ENCODE results near the gene C12orf76. TPM values are rescaled to one million over a fixed set of nuclear protein-coding genes. Genes with fewer than 3 reads are reported as not detected.

C12orf76 gene
- polyA plus RNA-seq, 2 of the 4 experiments (the other 2 are of a cell fraction) = 13.3 to 22.6 TPM

GRCh38 chr12:110047297-110047940, 903 bp downstream of the C12orf76 start:
- no peak for TF ChIP-seq CEBPB (IDR thresholded peaks at IDR 0.05)
- no peak for TF ChIP-seq JUN (IDR thresholded peaks at IDR 0.05)
- no peak for TF ChIP-seq HOXB5 (CRISPR knock-in tag; IDR thresholded peaks at IDR 0.05)
- TF ChIP-seq TP53 (CRISPR knock-in tag; IDR thresholded peaks at IDR 0.05) = no peak
- no peak for TF ChIP-seq MAZ (IDR thresholded peaks at IDR 0.05; ENCODE audit: borderline replicate concordance, low read depth, low read length)
- no peak for TF ChIP-seq HOXB13 (CRISPR knock-in tag; IDR thresholded peaks at IDR 0.05; ENCODE audit: low read depth)
- TF ChIP-seq CHD4 (IDR thresholded peaks at IDR 0.05; ENCODE audit: borderline replicate concordance) = no peak
- TF ChIP-seq HDAC2 (IDR thresholded peaks at IDR 0.05) = no peak
- TF ChIP-seq SMC3 (IDR thresholded peaks at IDR 0.05) = no peak
- TF ChIP-seq E2F6 (IDR thresholded peaks at IDR 0.05; ENCODE audit: borderline replicate concordance, low read depth) = no peak
- TF ChIP-seq ZNF302 (CRISPR knock-in tag; IDR thresholded peaks at IDR 0.05) = no peak
- no peak for TF ChIP-seq SREBF2 (IDR thresholded peaks at IDR 0.05)
- TF ChIP-seq CBX8 (IDR thresholded peaks at IDR 0.05) = no peak
- no peak for TF ChIP-seq CTCF (IDR thresholded peaks at IDR 0.05)
- no peak for TF ChIP-seq FOSL2 (IDR thresholded peaks at IDR 0.05)
- no peak for TF ChIP-seq FOSL2 (CRISPR knock-in tag; IDR thresholded peaks at IDR 0.05)
- TF ChIP-seq REST (IDR thresholded peaks at IDR 0.05) = no peak
- TF ChIP-seq EHF (CRISPR knock-in tag; IDR thresholded peaks at IDR 0.05) = no peak
- no peak for TF ChIP-seq MAX (IDR thresholded peaks at IDR 0.05)
- WGBS (ENCODE audit: missing lambda C conversion rate) = 62% methylated on average over 14 of the region's 14 CpGs
- DNase-seq (ENCODE audit: low read depth in 1 of 2, low spot score in 1 of 2) (no peak), FAIRE-seq (no peak), ATAC-seq (peak in 1 of 2 experiments; percentile 8; a peak in 2 of 6 replicates)
- peak overlapping the region; percentile 89 to 94 for H3K27ac ChIP-seq
- H3K4me1 ChIP-seq = peaks cover 34% of the 10 kb centered on the region
- H3K9me3 ChIP-seq = no peaks in the 10 kb centered on the region
- H3K4me3 ChIP-seq = peak overlapping the region; percentile 86
- H3K4me2 ChIP-seq = peak overlapping the region; percentile 92
- POLR2A ChIA-PET = no interaction called here
- CTCF ChIA-PET = interaction anchor here (0.8 to 1.5 kb wide), 2 partner anchors 9 to 52 kb away, joined by 4 read pairs; no protein-coding TSS in a partner anchor

GRCh38 chr12:110046451-110047187, 1.7 kb downstream of the C12orf76 start:
- WGBS (ENCODE audit: missing lambda C conversion rate) = 86% methylated on average over 8 of the region's 8 CpGs
- H3K4me1 ChIP-seq = peaks cover 42% of the 10 kb centered on the region
- ATAC-seq (no peak), FAIRE-seq (no peak), DNase-seq (ENCODE audit: low read depth in 1 of 2, low spot score in 1 of 2) (no peak)
- POLR2A ChIA-PET = no interaction called here
- peak overlapping the region; percentile 92 for H3K4me2 ChIP-seq
- peak overlapping the region in 1 of 2 experiments; percentile 94; a peak in 1 of 6 replicates for H3K27ac ChIP-seq
- no peaks in the 10 kb centered on the region for H3K9me3 ChIP-seq
- CTCF ChIA-PET = interaction anchor here (1.1 to 1.5 kb wide), 3 partner anchors 10 to 404 kb away, joined by 3 to 4 read pairs (median 4); partner anchors contain the start of gene ARPC3
- peak overlapping the region; percentile 86; the same call in 2 of the 3 replicates for H3K4me3 ChIP-seq
- no peak for TF ChIP-seq HOXB13 (CRISPR knock-in tag; IDR thresholded peaks at IDR 0.05; ENCODE audit: low read depth)
- no peak for TF ChIP-seq SREBF2 (IDR thresholded peaks at IDR 0.05)
- no peak for TF ChIP-seq NPAS2 (CRISPR knock-in tag; IDR thresholded peaks at IDR 0.05; ENCODE audit: borderline replicate concordance)
- TF ChIP-seq PHF8 (IDR thresholded peaks at IDR 0.05; ENCODE audit: borderline replicate concordance, low read depth) = no peak
- no peak for TF ChIP-seq EHMT2 (IDR thresholded peaks at IDR 0.05; ENCODE audit: low read depth)
- no peak for TF ChIP-seq MAX (IDR thresholded peaks at IDR 0.05)
- no peak for TF ChIP-seq CHD2 (IDR thresholded peaks at IDR 0.05; ENCODE audit: low read length, partially characterized antibody)
- no peak for TF ChIP-seq ELK1 (IDR thresholded peaks at IDR 0.05; ENCODE audit: low read depth, low read length)
- TF ChIP-seq MAZ (IDR thresholded peaks at IDR 0.05; ENCODE audit: borderline replicate concordance, low read depth, low read length) = no peak
- TF ChIP-seq HMGXB4 (CRISPR knock-in tag; IDR thresholded peaks at IDR 0.05; ENCODE audit: borderline replicate concordance) = no peak
